SK-N-DZ (cell line): Measurements from ENCODE around the gene BEAN1.

Experiments used
- DNase-seq: peaks from one replicate; pipeline ENCODE4 v3.0.0-alpha.2; 2015; ENCODE audit warnings: low spot score

Gene BEAN1

DNA sequence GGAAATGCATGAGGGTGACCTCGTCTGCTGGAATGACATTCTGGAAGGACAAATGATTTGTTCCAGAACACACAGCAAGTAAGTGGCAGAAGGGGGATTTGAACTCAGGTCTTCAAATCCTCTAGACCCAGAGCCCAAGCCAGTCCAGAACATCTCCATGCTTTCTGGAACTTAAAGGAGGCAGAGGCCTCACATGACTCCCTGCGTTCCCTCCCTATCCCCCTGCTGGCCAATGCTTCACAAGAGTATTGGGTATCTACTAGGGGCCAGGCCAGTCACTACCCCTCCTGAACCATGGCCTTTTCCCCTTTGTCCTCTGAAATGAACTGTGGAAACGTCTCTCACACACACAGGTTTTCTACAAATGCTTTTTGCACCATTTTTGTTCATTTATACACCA, 7.6 kb upstream of the BEAN1 start:
- no peak for DNase-seq

GRCh38 chr16:66420396-66420795, 6.7 kb upstream of the BEAN1 start:
- DNase-seq = no peak

- no peak for DNase-seq
These were observed 5.2 kb upstream of the BEAN1 start for GRCh38 chr16:66421891-66422290.

GRCh38 chr16:66422366-66422765, 4.7 kb upstream of the BEAN1 start:
- DNase-seq = no peak

DNA sequence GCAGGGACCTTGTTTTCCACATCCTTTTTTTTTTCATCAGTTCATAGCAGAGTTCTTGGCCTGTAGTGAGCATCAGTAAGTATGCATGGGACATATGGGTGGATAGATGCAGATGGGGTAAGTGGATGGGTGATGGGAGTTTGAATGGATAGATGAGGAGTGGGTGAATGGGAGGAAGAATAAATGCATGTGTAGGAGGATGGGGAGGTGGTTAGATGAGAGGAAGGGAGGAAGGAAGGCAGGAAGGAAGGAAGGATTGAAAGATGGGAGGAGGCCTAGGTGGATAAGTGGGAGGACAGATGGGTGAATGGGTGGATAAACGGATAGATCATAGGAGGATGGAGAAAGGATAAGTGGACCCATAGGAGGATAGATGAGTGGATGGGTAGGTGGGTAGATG, 3.9 kb upstream of the BEAN1 start:
- no peak for DNase-seq

- no peak for DNase-seq
These were observed 1.4 kb upstream of the BEAN1 start for GRCh38 chr16:66425651-66426050.

DNA sequence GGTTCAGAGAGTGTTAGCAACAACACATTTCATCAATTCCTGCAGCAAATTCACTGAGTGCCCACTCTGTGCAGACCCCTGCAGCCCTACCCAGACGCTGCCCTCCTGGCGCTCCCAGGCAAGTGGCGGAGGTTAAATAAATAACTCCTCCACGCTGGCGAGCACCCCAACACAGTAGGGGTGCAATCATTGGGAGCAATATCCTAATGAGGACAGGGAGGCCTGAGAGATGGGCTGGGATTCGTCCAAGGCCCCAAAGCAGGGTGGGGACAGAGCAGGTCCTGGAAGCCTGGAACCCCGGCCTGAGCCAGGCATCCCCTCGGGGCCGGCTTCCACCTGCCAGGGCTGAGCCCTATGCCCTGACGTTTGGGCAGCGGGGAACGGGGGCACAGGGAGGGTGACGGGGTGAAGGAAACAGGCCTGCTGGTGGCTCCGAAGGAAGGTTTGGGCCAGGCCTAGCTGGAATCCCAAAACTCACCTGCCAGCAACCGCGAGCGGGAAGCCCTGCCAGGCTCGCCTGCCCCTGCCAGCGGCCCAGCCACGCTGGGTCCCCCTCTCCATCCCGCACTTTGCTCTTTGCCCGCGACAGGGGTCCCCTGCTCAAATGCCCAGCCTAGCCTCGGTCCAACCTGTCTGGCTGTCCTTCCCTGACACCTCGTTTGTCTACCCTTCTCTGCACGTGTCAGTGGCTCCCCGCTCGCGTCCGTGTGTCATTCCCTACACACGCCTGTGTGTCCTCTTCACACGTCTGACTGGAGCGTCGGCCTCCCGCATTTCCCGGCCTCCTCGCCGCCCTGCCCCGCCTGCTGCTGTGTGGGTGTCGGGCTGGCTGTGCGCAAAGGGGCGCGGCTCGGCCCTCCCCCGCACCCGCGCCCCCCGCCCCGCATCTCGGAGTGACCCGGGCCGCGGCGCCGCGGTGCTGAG, 721 bp upstream of the BEAN1 start:
- no peak for DNase-seq

DNA sequence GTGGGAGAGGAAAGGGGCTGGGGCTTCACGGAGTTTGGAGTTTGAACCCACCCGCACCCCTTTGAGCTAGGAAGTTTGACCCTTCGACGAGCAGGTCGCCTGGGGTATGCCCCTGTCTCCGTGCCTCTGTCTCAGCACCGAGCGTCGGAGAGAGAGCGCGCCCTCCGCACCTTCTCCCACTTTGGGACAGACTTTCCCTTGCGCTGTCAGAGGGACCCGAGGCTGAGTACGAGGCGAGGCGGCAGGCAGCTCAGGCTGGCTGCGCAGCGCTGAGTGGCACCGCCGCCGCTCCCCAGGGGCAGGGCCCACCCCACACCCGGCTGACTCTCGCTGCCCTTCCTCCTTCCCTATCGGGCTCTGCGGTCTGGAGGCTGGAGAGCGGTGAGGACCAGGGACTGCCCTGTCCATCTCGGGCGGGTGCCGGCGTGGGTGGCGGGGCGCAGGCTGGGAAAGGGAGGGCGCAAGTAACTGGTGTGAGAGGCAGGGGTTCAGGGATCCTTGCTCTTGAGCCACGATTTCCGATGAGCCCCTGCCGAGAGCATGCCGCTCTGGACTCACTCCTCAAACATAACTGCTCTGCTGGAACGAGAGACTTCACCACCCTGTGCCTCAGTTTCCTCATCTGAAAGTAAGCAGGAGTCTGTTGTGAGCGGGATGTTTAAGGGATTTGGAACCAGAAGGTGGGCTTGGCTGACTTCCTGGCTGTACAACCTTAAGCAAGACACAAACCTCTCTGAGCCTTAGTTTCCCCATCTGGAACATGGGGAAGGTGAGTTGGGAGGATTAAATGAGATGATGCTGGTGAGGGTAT, 981 bp downstream of the BEAN1 start:
- no peak for DNase-seq

- DNase-seq = no peak
These were observed 1.7 kb downstream of the BEAN1 start for GRCh38 chr16:66428682-66429251.

DNA sequence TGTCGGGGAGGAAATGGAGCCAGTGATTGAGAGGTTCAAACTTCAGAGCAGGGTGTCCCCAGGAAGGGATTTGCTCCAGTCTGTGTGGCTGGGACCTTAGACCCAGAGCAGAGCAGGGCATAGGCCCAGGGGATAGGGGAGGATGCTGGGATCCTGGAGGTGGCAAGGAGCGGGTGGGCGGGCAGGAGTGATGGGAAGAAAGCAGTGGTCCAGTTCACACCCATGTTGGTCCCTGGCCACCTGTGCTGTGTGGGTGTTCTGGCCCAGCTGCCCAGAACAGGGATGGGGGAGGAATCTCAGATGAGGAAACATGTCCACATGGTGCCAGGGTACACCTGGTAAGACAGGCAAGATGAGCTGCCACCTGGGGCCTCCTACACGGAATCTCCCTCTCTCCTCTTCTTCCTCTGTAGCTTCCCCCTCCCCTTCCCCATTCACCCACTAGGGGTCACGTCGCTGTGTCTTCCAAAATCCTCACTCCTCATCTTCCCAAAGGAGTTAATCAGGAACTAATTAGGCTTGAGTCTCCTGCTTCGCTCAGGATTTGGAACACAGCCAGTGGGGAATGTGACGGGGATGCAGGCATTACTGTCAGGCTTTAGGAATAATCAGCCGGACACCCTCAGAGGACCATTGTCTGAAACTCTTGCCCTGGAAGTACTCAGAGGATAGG, 2.3 kb downstream of the BEAN1 start:
- DNase-seq = no peak

DNA sequence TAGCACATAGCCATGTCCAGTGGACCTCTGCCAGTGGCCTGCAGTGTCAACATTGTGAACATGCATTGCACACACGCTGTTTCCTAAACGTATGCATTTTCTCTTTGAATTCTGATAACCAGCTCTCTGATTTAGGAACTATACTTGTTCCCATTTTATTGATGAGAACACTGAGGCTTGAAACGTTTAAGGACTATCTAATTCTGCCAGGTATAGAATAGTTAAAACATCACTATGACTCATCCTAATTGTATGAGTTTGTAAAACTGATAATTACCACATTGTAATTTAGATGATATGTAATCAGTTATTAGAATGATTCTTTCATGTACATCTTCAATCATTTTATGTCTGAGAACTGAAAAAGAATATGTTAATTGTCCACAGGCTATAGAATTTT, 3.1 kb downstream of the BEAN1 start:
- no peak for DNase-seq

DNA sequence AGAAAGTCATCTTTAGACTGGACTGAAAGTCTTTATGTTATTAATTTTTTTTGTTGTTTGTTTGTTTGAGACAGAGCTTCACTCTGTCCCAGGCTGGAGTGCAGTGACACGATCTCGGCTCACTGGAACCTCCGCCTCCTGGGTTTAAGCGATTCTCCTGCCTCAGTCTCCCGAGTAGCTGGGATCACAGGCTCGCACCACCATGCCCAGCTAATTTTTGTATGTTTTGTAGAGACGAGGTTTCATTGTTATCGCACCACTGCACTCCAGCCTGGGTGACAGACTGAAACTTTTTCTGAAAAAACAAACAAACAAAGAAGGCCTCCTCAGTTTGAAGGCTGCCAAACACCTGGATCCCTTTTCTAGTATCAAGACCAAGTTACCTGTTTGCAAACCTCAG, 4.7 kb downstream of the BEAN1 start:
- DNase-seq = no peak

DNA sequence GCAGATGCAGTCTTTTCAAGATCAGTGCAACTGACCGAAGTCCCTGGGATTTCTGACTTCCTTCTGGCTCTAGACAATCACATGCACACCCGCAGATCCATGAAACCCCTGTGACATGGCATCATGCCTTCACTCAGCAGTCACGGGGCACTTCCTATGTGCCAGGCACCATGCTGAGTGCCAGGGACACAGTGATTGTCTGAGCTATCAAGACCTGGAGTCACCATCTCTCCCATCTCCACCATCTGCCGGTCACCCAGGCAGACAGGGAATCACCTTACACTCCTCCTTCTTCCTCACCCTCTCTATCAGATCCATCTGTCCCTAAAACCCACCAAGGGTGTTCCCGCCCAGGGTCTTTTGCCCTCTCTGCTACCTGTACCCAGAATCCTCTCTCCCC, 5.3 kb downstream of the BEAN1 start:
- no peak for DNase-seq

DNA sequence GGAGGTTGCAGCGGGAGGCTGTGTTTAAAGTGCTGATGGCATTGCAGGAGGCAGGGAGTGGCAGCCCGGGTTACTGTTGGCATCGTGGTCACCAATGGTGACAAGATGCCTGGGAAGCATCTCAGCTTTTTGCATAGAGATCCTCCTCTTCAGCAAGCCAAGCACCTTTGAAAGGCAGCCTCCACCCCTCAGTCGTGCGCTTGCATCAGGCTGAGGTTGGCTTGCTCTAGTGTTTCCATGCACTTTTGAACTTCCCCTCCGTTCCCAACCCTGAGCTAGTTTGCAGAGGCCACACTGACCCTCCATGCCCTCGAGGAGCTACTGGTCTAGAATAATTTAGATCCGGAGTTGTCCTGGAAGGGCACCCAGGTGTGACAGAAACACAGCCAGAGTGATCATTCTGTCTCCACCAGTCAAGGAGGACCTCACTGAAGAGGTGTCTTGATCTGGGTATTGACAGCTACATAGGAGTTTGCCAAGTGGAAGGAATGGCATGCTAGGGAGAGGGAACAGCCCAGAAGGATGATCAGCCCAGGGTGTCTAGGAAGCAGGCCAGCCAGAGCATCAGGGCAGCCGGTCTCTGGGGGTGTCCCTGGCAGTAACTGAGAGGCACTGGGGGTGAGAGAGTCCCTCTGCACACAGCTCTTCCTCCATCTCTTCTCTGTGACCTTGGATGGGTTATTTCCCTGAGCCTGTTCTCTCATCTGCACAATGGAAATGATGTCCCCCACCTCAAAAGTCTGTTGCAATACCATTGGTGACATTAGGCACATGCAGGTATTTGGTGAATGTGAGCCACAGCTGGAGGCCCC, 7.7 kb downstream of the BEAN1 start:
- no peak for DNase-seq

DNA sequence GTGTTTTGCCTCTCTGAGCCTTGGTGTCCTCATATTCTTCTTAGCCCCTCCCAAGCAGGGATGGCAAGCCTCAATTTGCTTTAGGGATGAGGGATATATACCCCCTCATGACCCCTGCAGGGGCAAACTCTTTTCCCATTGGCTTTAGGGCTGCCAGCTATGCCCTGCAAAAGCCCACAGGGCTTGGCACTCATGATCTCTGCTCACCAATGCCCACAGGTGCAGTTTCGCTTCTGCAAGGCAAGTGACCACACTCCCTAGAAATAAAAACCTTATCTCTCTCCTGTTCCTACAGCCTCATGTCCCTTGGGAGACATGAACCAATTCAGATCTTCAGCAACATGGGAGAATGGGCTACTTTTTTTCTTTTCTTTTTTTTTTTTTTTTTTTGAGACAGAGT, 8.8 kb downstream of the BEAN1 start:
- no peak for DNase-seq

DNA sequence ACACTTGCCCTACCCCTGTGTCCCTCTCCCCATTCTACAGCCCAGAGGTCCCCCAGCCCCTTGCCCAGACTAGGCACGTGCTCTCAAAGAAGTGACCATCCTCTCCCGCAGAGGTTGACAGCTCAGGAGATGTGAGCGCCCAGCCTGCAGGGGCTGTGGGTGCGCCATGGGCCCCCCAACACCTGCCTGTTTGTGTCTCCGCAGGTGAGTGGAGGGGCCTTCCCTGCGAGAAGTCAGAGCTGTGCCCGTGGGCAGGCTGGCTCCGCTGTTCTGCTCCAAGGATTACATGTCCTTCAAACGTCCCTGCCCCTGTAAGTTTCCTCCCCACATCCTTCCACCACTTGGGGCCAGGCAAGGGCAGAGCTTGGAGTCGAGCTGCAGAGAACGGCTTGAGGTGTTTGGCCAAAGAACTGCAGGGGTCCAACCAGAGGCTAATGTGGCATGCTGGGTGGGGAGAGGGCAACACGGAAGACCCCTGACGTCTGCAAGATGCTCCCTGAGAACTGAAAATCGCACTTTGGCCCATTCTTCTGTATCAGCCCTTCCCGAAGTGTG, 10.4 kb downstream of the BEAN1 start:
- no peak for DNase-seq

- no peak for DNase-seq
These were observed 11.4 kb downstream of the BEAN1 start for GRCh38 chr16:66438536-66438935.

- no peak for DNase-seq
These were observed 12.1 kb downstream of the BEAN1 start for GRCh38 chr16:66439051-66439730.

DNA sequence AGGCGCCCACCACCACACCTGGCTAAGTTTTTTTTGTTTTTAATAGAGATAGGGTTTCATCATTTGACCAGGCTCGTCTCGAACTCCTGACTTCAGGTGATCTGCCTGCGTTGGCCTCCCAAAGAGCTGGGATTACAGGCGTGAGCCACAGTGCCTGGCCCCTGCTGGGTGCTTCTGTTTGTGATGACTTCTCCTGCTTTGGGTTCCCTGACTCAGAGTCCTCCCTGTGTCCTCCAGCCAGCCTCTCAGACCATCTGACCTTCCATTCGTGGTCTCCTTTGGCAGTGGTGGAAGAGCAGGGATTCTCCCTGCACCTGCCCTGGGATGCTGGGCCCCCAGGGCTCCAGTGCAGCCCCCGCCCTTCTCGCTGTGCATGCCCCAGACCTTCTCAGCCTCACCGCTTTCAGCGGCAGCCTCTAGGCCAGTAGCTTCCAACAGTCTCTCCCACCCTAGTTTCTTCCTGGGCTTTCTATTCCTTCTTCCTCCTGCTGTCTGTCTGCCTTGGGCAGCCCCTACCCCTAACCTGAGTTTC, 13.2 kb downstream of the BEAN1 start:
- no peak for DNase-seq

- DNase-seq = no peak
These were observed 13.9 kb downstream of the BEAN1 start for GRCh38 chr16:66440970-66441369.
